Activated CD8-positive, alpha-beta T cell treated with anti-CD3 and anti-CD28 coated beads for 36 hours (primary cell): ENCODE results near the gene CHD8. TPM values are rescaled to one million over a fixed set of nuclear protein-coding genes. Genes with fewer than 3 reads are reported as not detected.

Experiments
- ATAC-seq: fragments of 200-7000 bp; cut with Tn5 transposase; one replicate; pipeline ENCODE4 v1.10.0; 2021; ENCODE audit warnings: mild to moderate bottlenecking, moderate library complexity
- CTCF ChIA-PET: fragments of 350-600 bp; sonication (Branson Sonifier 250); formaldehyde crosslinking; loops from one replicate; lab custom pipeline; 2021; ENCODE audit warnings: antibody characterized with exemption; lab: Charles Lee
- POLR2A ChIA-PET: fragments of 350-600 bp; sonication (Branson Sonifier 250); formaldehyde crosslinking; loops from one replicate; lab custom pipeline; 2021; ENCODE audit warnings: antibody characterized with exemption; lab: Charles Lee
- DNase-seq: peaks from one replicate; pipeline ENCODE4 v3.0.0-alpha.2; 2020
- H3K27ac Mint-ChIP-seq: one replicate; pipeline ENCODE4 v1.8.0; 2021; ENCODE audit warnings: mild to moderate bottlenecking, mixed read lengths
- H3K27me3 Mint-ChIP-seq: one replicate; pipeline ENCODE4 v1.8.0; 2021; ENCODE audit warnings: mixed read lengths
- H3K36me3 Mint-ChIP-seq: one replicate; pipeline ENCODE4 v1.8.0; 2021; ENCODE audit warnings: low read depth, mixed read lengths
- H3K4me1 Mint-ChIP-seq: one replicate; pipeline ENCODE4 v1.8.0; 2021; ENCODE audit warnings: low read depth, mixed read lengths
- H3K4me3 Mint-ChIP-seq: one replicate; pipeline ENCODE4 v1.8.0; 2021; ENCODE audit warnings: mild to moderate bottlenecking, moderate library complexity, mixed read lengths
- H3K9me3 Mint-ChIP-seq: one replicate; pipeline ENCODE4 v1.8.0; 2021; ENCODE audit warnings: mixed read lengths
- intact Hi-C: fragments of 100-400 bp; cut with micrococcal nuclease; formaldehyde crosslinking; loops from one replicate; pipeline ENCODE4 v1.10.0; 2022
- total RNA-seq, 2 experiments: library from RNA; stranded (reverse); gene quantifications; one replicate each; pipeline ENCODE4 v1.2.3, GENCODE V29; 2021
- TF ChIP-seq, protein P1 (sequence below): fragments of 200-600 bp; IDR thresholded peaks from one replicate; pipeline ENCODE4 v1.8.0; 2022; ENCODE audit warnings: antibody characterized with exemption, mild to moderate bottlenecking

The CHD8 gene
- total RNA-seq, 2 experiments from 2014 or later = 82.3 to 85.3 TPM

DNA sequence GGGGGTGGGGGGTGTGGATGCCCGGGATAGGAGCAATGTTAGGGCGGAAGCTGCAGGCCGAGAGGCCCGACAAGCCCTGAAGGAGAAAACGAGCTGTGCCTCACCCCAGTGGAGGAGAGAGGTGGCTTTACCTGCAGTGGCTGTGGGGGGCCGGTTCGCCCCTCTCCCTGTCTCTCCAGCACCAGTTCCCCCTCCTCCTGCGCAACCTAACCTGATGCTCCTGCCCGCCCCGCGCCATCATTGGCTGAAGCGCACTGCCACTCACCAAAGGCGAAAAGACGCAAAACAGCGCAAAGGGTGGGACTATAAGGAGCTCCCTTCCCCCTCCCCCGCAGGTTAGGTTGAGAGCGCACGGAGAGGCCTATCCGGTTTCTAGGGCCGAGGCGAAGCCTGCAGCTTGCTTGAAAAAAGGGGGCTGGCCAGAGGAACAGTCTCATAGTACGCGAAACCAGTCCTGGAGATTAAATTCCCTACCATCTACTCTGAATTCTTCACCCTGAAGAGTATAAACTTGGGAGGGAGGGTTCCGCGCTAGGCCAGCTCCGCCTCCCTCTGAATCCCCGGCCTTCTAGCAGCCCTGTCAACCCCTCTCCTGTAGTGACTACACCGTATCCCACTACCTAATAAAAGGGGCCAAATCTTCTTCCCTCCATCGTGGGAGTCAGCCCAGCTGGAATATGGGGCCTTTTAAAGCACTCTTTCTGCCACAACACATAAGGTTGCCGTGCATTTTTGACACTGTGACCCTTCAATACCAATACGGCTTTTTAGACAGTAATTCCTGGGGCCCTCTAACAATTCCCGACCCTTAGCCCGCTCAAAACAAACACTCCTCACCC, 18.6 kb downstream of the CHD8 start:
- intact Hi-C loops = no loop called here
- peaks cover 46% of the 10 kb centered on the region for H3K4me1 Mint-ChIP-seq
- CTCF ChIA-PET = interaction anchor here (0.8 to 4.3 kb wide), 8 partner anchors 10 to 120 kb away, joined by 3 to 27 read pairs (median 4); partner anchors contain the start of genes CHD8, RAB2B and TOX4
- DNase-seq = peak; percentile 100
- TF ChIP-seq, protein P1, sequence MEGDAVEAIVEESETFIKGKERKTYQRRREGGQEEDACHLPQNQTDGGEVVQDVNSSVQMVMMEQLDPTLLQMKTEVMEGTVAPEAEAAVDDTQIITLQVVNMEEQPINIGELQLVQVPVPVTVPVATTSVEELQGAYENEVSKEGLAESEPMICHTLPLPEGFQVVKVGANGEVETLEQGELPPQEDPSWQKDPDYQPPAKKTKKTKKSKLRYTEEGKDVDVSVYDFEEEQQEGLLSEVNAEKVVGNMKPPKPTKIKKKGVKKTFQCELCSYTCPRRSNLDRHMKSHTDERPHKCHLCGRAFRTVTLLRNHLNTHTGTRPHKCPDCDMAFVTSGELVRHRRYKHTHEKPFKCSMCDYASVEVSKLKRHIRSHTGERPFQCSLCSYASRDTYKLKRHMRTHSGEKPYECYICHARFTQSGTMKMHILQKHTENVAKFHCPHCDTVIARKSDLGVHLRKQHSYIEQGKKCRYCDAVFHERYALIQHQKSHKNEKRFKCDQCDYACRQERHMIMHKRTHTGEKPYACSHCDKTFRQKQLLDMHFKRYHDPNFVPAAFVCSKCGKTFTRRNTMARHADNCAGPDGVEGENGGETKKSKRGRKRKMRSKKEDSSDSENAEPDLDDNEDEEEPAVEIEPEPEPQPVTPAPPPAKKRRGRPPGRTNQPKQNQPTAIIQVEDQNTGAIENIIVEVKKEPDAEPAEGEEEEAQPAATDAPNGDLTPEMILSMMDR = no peak
- H3K36me3 Mint-ChIP-seq = peaks cover 23% of the 10 kb centered on the region
- POLR2A ChIA-PET = interaction anchor here (0.5 to 2.7 kb wide), 13 partner anchors 11 to 187 kb away, joined by 3 to 17 read pairs (median 5); partner anchors contain the start of genes CHD8, METTL3, SALL2 and SUPT16H
- peak overlapping the region; percentile 86 for H3K27ac Mint-ChIP-seq
- H3K4me3 Mint-ChIP-seq = peak overlapping the region; percentile 81
- H3K9me3 Mint-ChIP-seq = no peaks in the 10 kb centered on the region
- no peaks in the 10 kb centered on the region for H3K27me3 Mint-ChIP-seq
- peak; percentile 100 for ATAC-seq

- ChIA-PET POLR2A (interaction anchor here (0.5 to 2.7 kb wide), 12 partner anchors 10 to 186 kb away, joined by 3 to 17 read pairs (median 4); partner anchors contain the start of genes CHD8, SALL2, SUPT16H and TOX4), CTCF (interaction anchor here (0.8 to 4.3 kb wide), 8 partner anchors 10 to 120 kb away, joined by 3 to 27 read pairs (median 4); partner anchors contain the start of genes CHD8, RAB2B and TOX4)
- H3K4me1 Mint-ChIP-seq = peaks cover 44% of the 10 kb centered on the region
- no peaks in the 10 kb centered on the region for H3K9me3 Mint-ChIP-seq
- ATAC-seq (no peak), DNase-seq (no peak)
- peaks cover 22% of the 10 kb centered on the region for H3K36me3 Mint-ChIP-seq
- H3K4me3 Mint-ChIP-seq = peak overlapping the region; percentile 81
- TF ChIP-seq, protein P1 = no peak
- intact Hi-C loops = loop anchor here (1.0 kb wide), 1 partner anchor 19 kb away; no protein-coding TSS in a partner anchor
- H3K27ac Mint-ChIP-seq = peak overlapping the region; percentile 86
- H3K27me3 Mint-ChIP-seq = no peaks in the 10 kb centered on the region
Observed at GRCh38 chr14:21436567-21437062, 19.3 kb downstream of the CHD8 start.

- H3K27ac Mint-ChIP-seq = no peak overlapping the region
- H3K4me1 Mint-ChIP-seq = peaks cover 29% of the 10 kb centered on the region
- intact Hi-C loops = no loop called here
- ATAC-seq (no peak), DNase-seq (no peak)
- H3K4me3 Mint-ChIP-seq = no peak overlapping the region
- ChIA-PET POLR2A (interaction anchor here (0.9 to 1.7 kb wide), 2 partner anchors 18 to 67 kb away, joined by 4 to 8 read pairs; no protein-coding TSS in a partner anchor), CTCF (interaction anchor here (1.0 to 2.1 kb wide), 3 partner anchors 15 to 25 kb away, joined by 3 to 6 read pairs (median 6); partner anchors contain the start of gene CHD8)
- H3K9me3 Mint-ChIP-seq = no peaks in the 10 kb centered on the region
- H3K36me3 Mint-ChIP-seq = peaks cover 50% of the 10 kb centered on the region
- TF ChIP-seq, protein P1 = no peak
- no peaks in the 10 kb centered on the region for H3K27me3 Mint-ChIP-seq
Observed at GRCh38 chr14:21431126-21431525, 24.8 kb downstream of the CHD8 start.

DNA sequence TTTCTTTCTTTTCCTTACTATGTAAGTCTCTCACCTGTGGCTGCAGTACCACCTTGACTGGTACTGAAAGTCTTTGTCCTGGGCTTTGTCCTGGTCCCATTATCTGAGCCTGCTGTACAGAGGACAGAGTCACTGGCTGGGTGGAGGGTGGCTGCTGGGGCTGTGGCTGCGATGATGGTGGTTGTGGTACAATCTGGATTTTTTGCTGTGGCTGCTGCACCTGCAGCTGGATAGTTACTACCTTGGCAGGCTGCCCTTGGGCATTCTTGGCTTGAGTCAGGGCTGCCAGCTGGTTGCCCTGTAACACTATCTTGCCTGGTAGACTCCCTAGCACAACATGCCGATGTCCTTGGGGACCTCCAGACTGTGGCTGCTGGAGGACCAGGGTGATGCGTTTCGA, 27.0 kb downstream of the CHD8 start:
- POLR2A ChIA-PET = interaction anchor here (1.6 kb wide), 1 partner anchor 14 kb away, joined by 4 read pairs; no protein-coding TSS in a partner anchor
- H3K9me3 Mint-ChIP-seq = no peaks in the 10 kb centered on the region
- DNase-seq = no peak
- H3K27ac Mint-ChIP-seq = no peak overlapping the region
- TF ChIP-seq, protein P1 = no peak
- H3K4me3 Mint-ChIP-seq = no peak overlapping the region
- no peak for ATAC-seq
- intact Hi-C loops = no loop called here
- no peaks in the 10 kb centered on the region for H3K27me3 Mint-ChIP-seq
- peaks cover 12% of the 10 kb centered on the region for H3K4me1 Mint-ChIP-seq
- CTCF ChIA-PET = no interaction called here
- peaks cover 52% of the 10 kb centered on the region for H3K36me3 Mint-ChIP-seq
